Inferior parietal cortex (tissue), 1 donor: Measurements from ENCODE around the gene C5orf22.
"Not testable (repeated sequence)": the region's sequence is repeated elsewhere in the genome, so short reads cannot be mapped to it uniquely, and the experiment has no call there.

Source experiments
- DNase-seq: peaks from one replicate; pipeline ENCODE4 v3.0.0-alpha.2; 2016; ENCODE audit errors: extremely low spot score

The C5orf22 gene

GRCh38 chr5:31531888-31532547 lies at the start of gene C5orf22, which contains the start of gene DROSHA:
C5orf22 (plus strand) TSS chr5:31532301; CDS start chr5:31532393, 92 bp downstream.
DROSHA (minus strand) TSS chr5:31532093; CDS start chr5:31529059, 3,034 bp downstream.
- peak; percentile 98 for DNase-seq

- no peak for DNase-seq
Observed at GRCh38 chr5:31485376-31486207, 46.5 kb upstream of the C5orf22 start.

- DNase-seq, result no peak
Observed at GRCh38 chr5:31486441-31486840, 45.7 kb upstream of the C5orf22 start.

DNA sequence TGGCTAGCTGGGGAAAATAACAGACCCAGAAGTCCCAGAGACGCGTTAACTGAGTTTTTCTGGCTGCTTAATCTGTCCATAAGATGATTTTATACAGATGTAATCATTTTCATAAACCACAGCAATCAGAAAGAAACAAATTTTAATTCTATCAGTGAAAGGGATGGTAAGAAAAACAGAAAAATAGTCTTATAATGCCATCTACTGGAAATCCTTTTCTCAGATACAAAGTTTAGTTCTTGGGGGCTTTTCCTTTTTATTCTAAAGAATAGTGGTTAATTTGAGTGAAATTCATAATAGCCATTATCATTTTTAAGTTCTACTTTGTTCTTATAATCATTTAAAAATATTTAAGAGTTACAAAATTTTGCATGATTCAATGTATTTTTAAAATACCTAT lies 44.6 kb upstream of the C5orf22 start:
- DNase-seq, result no peak

DNA sequence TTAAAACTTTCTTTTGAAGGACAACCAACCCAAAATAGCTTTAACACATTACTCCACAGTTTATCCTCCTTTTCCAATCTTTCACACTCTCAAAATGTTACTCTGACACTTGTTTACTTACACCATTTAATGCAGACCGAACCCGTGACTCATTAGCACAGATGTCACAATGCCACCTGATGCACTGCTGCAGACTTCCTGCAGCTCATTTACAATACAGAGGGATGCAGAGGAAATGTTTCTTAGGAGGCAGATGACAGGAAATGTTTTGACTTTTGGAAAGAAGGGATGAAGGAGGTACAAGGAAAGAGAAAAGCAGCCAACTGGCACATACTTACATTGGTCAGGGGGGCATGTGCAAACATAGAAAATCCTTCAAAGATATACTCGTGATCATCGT lies 39.2 kb upstream of the C5orf22 start:
- DNase-seq, result no peak

- no peak for DNase-seq
Observed at GRCh38 chr5:31495336-31495735, 36.8 kb upstream of the C5orf22 start.

- no peak for DNase-seq
Observed at GRCh38 chr5:31496301-31496700, 35.8 kb upstream of the C5orf22 start.

- no peak for DNase-seq
Observed at GRCh38 chr5:31496891-31497290, 35.2 kb upstream of the C5orf22 start.

DNA sequence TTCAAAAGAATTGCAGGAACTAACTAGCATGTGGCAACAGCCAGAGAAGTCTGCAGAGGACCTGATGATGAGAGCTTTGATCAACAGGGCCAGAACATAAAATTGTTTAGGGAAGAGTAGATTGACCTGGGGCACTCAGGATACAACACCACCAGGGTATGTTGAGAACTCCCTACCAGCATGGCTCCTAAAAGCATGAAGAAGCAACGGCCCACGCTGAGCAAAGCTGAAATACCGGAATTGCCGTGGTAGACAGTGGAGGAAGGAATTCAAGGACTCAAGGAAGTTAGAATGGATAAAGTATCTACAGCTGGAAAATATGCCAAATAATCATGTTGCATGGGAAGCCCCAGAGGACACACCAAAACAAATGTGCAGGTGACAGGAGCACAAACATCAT lies 31.8 kb upstream of the C5orf22 start:
- no peak for DNase-seq

- DNase-seq, result peak; percentile 46
Observed at GRCh38 chr5:31502506-31502905, 29.6 kb upstream of the C5orf22 start.

GRCh38 chr5:31504529-31504928 lies 27.6 kb upstream of the C5orf22 start:
- no peak for DNase-seq

DNA sequence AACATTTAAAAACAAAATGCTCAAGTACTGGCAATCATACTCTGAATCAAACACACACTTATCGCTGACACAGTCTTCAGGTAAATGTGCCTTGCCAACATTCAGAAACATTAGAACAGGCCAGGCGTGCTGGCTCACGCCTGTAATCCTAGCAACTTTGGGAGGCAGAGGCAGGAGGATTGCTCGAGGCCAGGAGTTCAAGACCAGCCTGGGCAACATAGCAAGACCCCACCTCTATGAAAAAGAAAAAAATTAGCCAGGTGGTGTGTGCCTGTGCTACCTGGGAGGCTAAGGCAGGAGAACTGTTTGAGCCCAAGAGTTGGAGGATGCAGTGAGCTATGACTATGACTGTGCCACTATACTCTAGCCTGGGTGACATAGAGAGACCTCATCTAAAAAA lies 20.8 kb upstream of the C5orf22 start:
- no peak for DNase-seq

GRCh38 chr5:31516802-31517201 lies 15.3 kb upstream of the C5orf22 start:
- no peak for DNase-seq

DNA sequence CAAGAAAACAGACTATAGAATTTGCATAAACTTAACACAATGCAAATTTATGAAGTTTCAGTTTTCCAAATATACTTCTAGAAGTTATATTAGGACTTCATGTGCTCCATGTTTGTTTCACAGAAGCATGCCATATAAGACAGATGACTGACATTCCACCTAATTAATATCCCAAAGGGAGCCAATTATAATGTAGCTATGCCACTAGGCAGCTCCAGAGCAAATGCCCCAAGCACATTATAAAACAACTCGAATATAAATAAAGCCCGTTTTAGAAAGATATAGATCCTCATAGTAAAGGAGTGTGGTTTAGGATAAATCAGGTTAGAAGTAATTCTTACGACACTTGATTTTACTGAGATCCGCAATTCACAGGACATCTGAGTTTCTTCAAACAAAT lies 9.1 kb upstream of the C5orf22 start:
- no peak for DNase-seq

- DNase-seq, result no peak
Observed at GRCh38 chr5:31530541-31531265, 1.4 kb upstream of the C5orf22 start.

GRCh38 chr5:31531543-31531887 lies 586 bp upstream of the C5orf22 start:
- DNase-seq, result no peak

GRCh38 chr5:31534527-31535046 lies 2.5 kb downstream of the C5orf22 start:
- DNase-seq, result no peak

DNA sequence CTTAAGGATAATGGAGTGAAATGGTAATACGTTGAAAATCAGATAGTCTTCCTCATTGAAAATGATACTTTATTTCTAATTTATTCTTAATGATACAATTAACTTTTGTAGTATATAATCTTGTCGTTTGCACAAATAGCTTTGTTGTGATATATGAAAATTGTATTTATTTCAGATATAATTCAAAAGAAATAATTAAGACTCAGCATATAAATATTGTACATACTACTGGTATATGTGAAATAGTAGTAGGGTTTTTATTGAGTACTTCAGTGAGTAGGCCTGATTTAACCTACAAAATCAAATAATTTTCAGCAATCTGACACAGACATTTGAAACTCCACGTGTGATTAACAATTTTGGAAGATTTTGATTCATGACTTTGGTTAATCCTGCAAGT lies 4.8 kb downstream of the C5orf22 start:
- DNase-seq, result no peak

DNA sequence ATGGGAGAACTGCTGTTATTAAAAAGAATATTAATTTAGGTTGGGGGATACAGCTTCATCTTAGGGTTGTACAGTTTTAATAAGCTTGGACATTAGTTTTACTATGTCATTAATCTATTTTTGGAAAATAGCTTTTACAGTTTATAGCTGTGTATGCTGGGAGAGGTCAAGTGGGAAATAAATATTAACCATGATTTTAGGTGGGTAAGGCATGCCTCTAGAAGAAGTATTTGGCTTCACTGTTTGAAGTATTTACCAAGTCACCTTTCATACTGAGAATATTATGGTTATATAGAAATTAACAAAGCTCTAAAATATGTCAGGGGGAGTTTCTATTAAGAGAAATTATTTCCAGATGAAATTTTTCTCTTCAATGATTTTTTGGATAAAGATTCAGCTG lies 5.2 kb downstream of the C5orf22 start:
- no peak for DNase-seq

DNA sequence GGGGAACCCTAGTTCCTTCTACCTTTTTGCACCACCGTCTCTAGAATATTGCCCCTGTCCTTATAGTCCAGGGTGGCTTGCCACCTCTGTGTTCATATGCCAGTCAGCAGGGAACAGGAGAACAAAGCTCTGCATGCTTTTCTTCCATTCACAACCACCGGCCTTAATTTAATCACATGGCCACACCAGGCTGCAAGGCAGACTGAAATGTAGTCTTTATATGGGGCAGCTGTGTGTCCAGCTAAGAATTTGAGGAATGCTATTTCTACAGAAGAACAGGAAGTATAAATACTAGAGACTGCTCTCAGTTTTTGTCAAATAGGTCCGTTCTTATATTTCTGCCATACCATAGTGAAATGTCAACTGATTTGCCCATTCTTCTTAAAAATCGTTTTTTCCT lies 5.8 kb downstream of the C5orf22 start:
- no peak for DNase-seq

DNA sequence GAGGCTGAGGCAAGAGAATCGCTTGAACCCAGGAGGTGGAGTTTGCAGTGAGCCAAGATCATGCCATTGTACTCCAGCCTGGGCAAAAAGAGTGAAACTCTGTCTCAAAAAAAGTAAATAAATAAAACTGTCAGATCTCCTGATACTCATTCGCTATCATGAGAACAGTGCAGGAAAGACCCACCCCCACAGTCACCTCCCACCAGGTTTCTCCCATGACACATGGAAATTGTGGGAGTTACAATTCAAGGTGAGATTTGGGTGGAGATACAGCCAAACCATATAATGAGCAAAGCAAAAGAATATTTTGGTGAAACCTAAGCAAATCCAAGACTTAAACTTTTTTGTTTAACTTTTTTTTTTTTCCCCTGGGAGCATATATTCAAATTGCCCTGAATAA lies 17.0 kb downstream of the C5orf22 start:
- not testable (repeated sequence) for DNase-seq

DNA sequence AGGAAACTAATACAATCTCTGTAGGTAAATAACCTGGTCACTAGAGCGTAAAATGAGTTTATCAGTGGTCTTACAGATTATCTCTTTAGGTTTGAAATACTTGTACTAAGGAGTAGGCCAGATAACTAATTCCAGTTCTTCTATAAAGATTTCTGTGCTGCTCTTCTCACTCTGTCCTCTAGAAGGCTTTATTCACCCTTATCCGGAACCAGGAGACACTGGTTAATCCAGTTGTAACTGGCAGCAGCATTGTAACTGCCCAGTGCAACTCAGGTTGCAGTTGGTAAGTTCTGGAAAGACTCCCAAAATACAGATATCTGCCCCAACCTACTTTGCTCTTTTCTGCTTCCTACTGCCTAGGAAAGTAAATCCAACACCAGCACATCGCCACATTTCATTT lies 19.8 kb downstream of the C5orf22 start:
- no peak for DNase-seq
